ENCODE measurements around the gene ITGA6.

ITGA6 gene

GRCh38 chr2:172465417-172466334 lies 38.3 kb downstream of the ITGA6 start:
- peak; percentile 57 to 61 for DNase-seq (ENCODE audit: low read depth in 2 of 2)

- no peak for DNase-seq (ENCODE audit: low read depth in 2 of 2)
Observed at GRCh38 chr2:172467382-172467781, 40.0 kb downstream of the ITGA6 start.

DNA sequence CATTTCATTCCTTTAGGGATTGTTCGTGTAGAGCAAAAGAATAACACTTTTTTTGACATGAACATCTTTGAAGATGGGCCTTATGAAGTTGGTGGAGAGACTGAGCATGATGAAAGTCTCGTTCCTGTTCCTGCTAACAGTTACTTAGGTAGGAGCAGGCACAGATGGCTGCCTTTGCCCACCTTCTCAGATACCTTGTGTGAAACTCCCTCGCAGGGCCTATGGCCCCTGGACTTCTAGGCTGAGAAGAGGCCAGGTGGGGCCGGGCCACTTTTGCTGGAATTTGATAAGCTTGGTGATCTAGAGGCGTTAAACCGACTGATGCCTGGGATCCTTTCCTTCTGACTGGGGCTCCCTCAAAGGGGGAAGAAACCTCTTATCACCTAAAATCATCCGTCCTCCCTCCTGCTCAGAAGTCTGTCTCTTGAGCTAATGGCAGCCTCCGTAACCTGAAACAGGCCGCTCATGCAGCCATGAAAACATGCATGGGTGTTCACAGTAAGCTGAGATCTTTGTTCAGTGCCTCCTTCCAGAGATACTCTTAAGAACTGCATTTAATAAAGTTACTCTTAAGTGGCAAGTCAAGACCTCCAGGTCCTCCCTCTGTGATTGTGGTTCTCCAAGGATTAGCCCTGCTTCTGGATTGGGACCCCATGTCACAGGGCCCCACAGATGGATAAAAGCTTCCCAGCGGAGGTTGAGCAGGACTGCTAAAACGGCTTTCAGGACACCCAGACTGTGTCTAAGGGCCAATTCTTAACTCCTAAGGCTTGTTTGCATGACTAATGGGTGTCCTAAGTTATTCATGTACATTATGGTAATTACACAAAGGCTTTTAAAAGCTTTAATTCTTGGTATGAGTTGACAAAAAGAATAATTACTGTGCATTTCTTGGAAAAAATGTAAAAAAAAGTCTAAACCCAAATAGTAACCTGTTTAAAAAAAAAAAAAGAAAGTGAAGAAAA lies 43.9 kb downstream of the ITGA6 start:
- DNase-seq (ENCODE audit: low read depth in 2 of 2): no peak

- DNase-seq (ENCODE audit: low read depth in 2 of 2): no peak
Observed at GRCh38 chr2:172472446-172473033, 45.2 kb downstream of the ITGA6 start.

DNA sequence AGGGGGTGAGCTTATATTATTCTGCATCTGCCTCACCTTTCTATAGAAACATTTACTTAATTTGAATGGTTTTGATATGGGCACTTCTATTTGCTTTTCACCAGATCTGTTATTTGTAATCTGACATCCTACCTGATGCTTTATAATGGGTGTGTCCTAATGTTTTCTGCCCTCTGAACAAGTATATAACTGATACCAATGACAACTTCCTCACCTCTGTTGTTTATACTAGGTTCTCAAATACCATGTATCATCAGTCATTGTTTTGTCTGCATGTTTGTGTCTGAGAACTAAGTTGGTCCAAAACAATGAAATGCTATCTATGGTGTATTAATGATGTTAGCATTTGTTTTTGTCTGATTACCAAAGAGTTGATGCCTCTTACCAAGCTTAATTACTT lies 45.8 kb downstream of the ITGA6 start:
- DNase-seq (ENCODE audit: low read depth in 2 of 2): no peak

GRCh38 chr2:172478353-172478752 lies 51.0 kb downstream of the ITGA6 start:
- DNase-seq (ENCODE audit: low read depth in 2 of 2): no peak

DNA sequence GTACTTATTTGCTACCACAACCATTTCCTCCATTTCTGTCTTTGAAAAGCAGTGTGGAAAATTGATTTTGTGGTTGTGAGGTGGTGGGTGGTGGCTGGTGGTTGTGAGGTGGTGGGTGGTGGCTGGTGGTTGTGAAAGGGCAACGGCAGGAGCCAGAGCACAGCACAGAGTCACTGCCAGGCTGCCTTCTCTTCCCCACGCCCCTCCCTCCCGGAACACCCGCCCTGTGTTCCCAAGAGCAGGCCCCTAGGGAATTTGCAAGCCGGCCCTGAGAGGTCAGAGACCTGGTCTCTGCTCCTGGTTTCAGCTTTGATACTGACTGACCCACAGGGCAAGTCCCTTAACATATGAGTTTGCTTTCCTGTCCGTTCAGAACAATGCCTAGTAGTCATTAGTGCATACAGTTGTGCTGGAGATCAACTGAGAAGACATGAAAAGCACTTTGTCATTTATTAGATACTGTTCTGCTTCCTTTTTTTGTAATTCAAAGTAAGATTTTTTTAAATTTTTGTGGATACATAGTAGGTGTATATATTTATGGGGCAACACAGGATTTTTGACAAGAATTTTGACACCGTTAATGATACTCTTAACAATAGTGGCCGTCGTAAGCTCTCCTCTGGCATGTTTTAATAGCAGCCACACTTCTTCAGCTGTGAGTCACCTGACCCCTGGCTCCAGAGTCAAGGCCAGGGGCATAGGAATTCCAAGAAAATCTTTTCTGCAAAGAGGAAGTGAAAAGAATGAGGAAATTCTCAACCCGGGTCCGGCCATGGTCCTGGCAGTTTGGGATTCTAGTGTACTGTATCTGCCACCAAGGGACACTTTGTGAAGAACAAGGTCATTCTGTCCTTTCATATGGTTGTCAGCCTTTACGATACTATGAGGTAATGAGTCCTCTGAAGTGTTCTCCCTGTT lies 53.2 kb downstream of the ITGA6 start:
- DNase-seq (ENCODE audit: low read depth in 2 of 2): no peak

GRCh38 chr2:172481507-172482262 lies 54.3 kb downstream of the ITGA6 start:
- DNase-seq (ENCODE audit: low read depth in 2 of 2): no peak

DNA sequence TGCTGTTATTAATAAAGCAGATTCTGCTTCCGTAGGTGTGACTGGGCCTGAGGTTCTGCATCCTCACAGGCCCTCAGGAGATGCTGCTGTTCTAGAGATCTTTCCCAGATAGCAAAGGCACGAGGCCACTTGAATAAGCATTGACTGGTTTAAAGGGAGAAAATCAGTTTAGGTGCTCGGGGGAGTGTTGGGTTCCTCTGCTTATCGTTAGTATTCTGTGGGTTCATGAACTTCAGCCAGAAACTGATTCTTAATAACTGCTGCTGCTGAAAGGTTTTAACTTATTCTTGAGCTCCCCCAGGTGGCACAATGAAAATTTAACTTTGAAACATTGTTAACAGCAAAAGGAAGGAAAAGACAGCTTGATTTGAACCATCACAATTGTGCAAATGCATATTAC lies 56.9 kb downstream of the ITGA6 start:
- no peak for DNase-seq (ENCODE audit: low read depth in 2 of 2)

DNA sequence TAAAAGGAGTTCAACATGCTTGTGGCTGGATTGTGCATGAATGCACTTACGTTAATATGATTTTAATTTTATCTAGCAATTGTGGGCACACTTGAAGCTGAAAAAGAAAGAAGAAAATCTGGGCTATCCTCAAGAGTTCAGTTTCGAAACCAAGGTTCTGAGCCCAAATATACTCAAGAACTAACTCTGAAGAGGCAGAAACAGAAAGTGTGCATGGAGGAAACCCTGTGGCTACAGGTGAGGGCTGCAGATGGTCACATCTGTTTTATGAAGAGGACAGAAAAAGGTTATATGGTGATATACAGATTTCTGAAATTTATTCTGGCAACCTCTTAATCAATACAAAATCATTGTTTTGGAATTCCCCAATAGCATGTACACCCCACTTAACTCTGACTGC lies 57.3 kb downstream of the ITGA6 start:
- DNase-seq (ENCODE audit: low read depth in 2 of 2): no peak

- no peak for DNase-seq (ENCODE audit: low read depth in 2 of 2)
Observed at GRCh38 chr2:172488556-172488955, 61.2 kb downstream of the ITGA6 start.

DNA sequence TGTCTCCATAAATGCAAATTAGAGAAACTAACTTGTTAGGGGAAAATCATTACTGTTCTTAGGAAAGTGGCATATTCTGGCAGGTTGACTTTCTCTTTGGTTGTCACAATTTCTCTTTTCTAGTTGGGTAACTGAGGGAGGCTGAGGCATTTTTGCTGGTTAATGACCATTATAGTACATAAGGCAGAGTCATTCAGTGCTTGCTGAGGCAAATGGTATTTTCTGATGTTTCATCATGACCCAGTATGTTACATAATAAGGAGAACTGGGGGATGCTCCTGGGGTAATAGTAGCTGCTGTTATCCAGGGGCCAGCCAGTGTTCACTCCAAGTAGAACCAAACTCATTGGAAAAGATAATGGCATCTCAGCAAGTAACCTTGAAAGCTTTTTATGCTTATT lies 62.3 kb downstream of the ITGA6 start:
- no peak for DNase-seq (ENCODE audit: low read depth in 2 of 2)

DNA sequence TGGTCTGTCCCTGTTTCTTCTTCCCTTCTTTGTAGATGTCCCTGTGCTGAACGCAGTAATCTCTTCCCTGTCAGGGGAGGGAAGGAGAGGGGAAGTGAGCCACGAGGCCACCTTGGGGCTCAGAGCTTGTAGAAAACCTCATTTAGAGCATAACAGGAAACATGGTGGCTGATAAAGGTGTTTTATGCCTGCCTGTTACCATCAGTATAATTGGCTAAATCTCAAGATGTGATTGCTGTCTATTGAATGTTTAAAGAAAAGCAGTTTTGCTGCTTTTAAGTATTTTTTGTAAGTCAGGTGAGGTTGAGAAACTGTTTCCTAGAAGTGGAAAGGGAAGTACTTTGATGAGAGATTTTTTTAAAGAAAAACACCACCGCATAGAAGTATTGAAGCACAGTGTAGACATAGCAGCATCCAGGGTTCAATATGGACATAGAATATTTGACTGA lies 68.8 kb downstream of the ITGA6 start:
- no peak for DNase-seq (ENCODE audit: low read depth in 2 of 2)

- no peak for DNase-seq (ENCODE audit: low read depth in 2 of 2)
Observed at GRCh38 chr2:172507199-172507598, 79.8 kb downstream of the ITGA6 start.

DNA sequence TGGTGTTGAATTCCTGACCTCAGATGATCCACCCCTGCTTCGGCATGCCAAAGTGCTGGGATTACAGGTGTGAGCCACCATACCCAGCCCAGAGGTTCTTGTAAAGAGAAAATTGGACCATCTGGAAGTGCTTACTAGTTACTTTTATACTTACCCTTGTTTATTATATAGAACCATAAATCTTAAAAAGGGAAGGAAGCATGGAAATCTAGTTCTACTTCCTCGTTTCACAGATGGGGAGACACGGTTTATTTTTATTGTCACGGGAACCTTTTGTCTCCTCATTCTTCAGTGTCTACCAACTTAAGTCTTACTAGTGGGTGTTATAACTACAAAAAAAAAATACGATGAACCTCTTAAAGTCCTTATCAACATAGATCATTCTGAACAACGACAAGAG lies 82.7 kb downstream of the ITGA6 start:
- DNase-seq (ENCODE audit: low read depth in 2 of 2): no peak

DNA sequence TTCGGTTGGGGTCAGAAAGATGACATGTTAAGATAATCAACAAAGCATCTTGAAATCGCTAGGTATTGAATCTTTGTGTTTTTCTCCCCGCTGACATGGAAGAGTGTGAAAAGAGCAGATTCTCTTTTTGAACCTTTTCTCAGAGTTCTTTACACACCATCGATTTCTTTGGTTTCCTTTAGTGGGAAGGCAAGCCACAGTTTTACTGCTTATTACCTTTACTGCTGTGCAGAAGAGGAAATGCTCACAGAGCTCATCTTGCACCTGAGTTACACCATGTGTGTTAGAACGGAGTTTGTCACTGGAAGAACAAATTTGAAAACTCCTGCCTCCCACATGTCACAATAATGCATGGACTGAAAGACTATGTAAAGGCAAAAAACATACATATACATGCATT lies 83.2 kb downstream of the ITGA6 start:
- no peak for DNase-seq (ENCODE audit: low read depth in 2 of 2)

GRCh38 chr2:172512810-172513523 lies 85.6 kb downstream of the ITGA6 start:
- no peak for DNase-seq (ENCODE audit: low read depth in 2 of 2)

GRCh38 chr2:172513524-172513900 lies 86.1 kb downstream of the ITGA6 start:
- no peak for DNase-seq (ENCODE audit: low read depth in 2 of 2)

DNA sequence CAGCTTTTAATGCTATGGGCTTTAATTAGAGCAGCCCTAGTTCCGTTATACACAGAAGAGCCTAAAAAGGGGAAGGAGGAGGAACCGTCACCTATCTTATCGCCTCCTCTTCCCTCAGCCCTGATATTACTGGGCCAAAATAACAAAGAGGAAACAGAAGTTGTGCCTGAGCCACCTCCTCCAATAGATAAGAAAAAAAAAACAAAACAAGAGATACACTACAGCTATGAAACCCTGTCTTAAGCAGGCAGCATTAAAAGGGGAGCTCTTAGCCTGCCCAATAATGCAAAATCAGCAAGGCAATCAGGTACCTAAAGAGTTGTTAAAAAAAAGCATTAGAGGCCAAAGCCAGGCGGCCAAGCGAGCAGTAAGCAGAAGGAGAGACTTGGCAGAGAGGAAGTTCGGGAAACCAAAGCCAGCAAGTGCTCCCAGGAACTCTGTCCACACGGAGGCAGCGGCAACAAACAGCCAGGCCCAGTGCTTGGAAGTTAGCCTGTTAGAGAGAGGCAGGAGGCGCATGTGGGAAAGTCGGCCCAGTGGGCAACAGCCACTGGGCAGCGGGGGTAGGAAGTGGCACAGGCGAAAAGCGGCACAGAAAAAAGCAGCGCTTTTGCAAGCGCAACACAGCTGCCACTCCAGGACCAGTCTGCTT lies 86.7 kb downstream of the ITGA6 start:
- no peak for DNase-seq (ENCODE audit: low read depth in 2 of 2)

All from activated CD8-positive, alpha-beta memory T cell treated with anti-CD3 and anti-CD28 coated beads for 4 hours (primary cell).